OCI-LY1 (cell line): ENCODE measurements around the gene PTPN14.

Experiments used
- EZH2 ChIP-seq: fragments of 200-600 bp; sonication (generic), shearing (Covaris generic); IDR thresholded peaks from 2 replicates; pipeline ENCODE4 v1.8.0; 2017; ENCODE audit warnings: borderline replicate concordance, mixed run types, mild to moderate bottlenecking, antibody characterized with exemption, low read length, moderate library complexity, mixed read lengths
- TF ChIP-seq, protein P1 (sequence below): fragments of 200-600 bp; sonication (generic), shearing (Covaris generic); IDR thresholded peaks from 2 replicates; pipeline ENCODE4 v1.5.1; 2017; ENCODE audit warnings: mild to moderate bottlenecking, antibody characterized with exemption, low read length, moderate library complexity, mixed read lengths

DNA sequence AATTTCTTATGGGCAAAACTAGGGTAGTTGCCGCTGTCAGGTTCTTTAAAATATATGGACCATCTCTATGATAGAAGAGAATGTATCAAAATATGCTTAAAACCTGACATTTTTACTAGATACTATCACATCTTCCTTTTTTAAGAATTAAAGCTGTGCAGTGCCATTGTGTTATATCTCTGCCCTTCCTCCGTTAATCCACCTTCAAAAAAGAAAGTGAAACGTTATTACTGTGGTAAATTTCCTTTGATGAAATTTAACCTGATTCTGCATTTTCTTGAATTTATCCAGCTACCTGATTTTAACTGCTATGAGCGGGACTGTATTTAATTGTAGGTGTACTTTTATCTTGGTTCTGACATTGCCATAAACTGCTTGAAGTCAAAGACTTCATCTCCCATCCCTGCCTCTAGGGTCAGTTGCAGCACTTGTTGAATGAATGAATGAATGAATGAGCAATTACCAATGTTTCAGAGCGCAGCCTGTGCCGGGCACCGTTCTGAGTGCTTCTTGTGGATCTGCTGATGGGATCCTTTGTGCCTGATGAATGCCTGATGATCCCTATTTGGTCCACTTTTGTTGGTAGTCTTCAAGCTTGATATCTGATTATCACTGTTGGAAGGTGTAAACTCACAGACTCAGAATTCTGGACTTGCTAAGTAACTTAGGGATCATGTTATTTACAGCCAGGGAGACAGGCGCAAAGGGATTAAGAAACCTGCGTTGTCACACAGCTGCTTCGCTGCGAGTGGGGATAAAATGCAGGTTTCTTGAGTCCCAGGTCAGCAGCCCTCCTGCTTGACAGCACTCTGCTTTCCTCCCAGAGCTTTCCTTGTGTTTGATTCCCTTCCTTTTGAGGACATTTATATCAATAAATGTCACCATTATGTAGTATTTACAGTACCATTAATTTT lies 240.4 kb downstream of the PTPN14 start:
- TF ChIP-seq EZH2: no peak
- TF ChIP-seq, protein P1, sequence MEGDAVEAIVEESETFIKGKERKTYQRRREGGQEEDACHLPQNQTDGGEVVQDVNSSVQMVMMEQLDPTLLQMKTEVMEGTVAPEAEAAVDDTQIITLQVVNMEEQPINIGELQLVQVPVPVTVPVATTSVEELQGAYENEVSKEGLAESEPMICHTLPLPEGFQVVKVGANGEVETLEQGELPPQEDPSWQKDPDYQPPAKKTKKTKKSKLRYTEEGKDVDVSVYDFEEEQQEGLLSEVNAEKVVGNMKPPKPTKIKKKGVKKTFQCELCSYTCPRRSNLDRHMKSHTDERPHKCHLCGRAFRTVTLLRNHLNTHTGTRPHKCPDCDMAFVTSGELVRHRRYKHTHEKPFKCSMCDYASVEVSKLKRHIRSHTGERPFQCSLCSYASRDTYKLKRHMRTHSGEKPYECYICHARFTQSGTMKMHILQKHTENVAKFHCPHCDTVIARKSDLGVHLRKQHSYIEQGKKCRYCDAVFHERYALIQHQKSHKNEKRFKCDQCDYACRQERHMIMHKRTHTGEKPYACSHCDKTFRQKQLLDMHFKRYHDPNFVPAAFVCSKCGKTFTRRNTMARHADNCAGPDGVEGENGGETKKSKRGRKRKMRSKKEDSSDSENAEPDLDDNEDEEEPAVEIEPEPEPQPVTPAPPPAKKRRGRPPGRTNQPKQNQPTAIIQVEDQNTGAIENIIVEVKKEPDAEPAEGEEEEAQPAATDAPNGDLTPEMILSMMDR: no peak
